HEK293 (cell line): Measurements from ENCODE around the gene GPS1.

ENCODE experiments used
- GLIS1 ChIP-seq: fragments of 450-650 bp; formaldehyde crosslinking; IDR thresholded peaks from 2 replicates; pipeline ENCODE4 v1.5.1; 2016; ENCODE audit warnings: missing biosample characterization, missing genetic modification characterization
- KLF16 ChIP-seq: fragments of 450-650 bp; formaldehyde crosslinking; IDR thresholded peaks from 2 replicates; pipeline ENCODE4 v1.5.1; 2017; ENCODE audit warnings: missing biosample characterization, missing genetic modification characterization
- MZF1 ChIP-seq: fragments of 450-650 bp; formaldehyde crosslinking; IDR thresholded peaks from 2 replicates; pipeline ENCODE4 v1.5.1; 2017; ENCODE audit warnings: missing biosample characterization, missing genetic modification characterization, borderline replicate concordance
- YY1 ChIP-seq: fragments of 450-650 bp; formaldehyde crosslinking; IDR thresholded peaks from 2 replicates; pipeline ENCODE4 v1.5.1; 2018; ENCODE audit warnings: missing biosample characterization, missing genetic modification characterization
- ZFP69B ChIP-seq: fragments of 450-650 bp; formaldehyde crosslinking; IDR thresholded peaks from 2 replicates; pipeline ENCODE4 v1.5.1; 2016; ENCODE audit warnings: missing biosample characterization, missing genetic modification characterization
- ZNF174 ChIP-seq: fragments of 450-650 bp; formaldehyde crosslinking; IDR thresholded peaks from 2 replicates; pipeline ENCODE4 v1.5.0; 2017; ENCODE audit warnings: missing biosample characterization, mild to moderate bottlenecking, missing genetic modification characterization
- ZNF184 ChIP-seq: fragments of 450-650 bp; IDR thresholded peaks from 2 replicates; pipeline ENCODE4 v1.5.1; 2018; ENCODE audit warnings: missing biosample characterization, mild to moderate bottlenecking, missing genetic modification characterization
- ZNF571 ChIP-seq: fragments of 450-650 bp; formaldehyde crosslinking; IDR thresholded peaks from 2 replicates; pipeline ENCODE4 v1.5.0; 2017; ENCODE audit warnings: missing biosample characterization, missing genetic modification characterization
- TF ChIP-seq, protein P1 (sequence below): fragments of 450-650 bp; formaldehyde crosslinking; IDR thresholded peaks from 2 replicates; pipeline ENCODE4 v1.5.1; 2016; ENCODE audit warnings: missing biosample characterization, missing genetic modification characterization
- TF ChIP-seq, protein P2 (sequence below): fragments of 450-650 bp; formaldehyde crosslinking; IDR thresholded peaks from 2 replicates; pipeline ENCODE4 v1.5.1; 2016; ENCODE audit warnings: missing biosample characterization, missing genetic modification characterization

DNA sequence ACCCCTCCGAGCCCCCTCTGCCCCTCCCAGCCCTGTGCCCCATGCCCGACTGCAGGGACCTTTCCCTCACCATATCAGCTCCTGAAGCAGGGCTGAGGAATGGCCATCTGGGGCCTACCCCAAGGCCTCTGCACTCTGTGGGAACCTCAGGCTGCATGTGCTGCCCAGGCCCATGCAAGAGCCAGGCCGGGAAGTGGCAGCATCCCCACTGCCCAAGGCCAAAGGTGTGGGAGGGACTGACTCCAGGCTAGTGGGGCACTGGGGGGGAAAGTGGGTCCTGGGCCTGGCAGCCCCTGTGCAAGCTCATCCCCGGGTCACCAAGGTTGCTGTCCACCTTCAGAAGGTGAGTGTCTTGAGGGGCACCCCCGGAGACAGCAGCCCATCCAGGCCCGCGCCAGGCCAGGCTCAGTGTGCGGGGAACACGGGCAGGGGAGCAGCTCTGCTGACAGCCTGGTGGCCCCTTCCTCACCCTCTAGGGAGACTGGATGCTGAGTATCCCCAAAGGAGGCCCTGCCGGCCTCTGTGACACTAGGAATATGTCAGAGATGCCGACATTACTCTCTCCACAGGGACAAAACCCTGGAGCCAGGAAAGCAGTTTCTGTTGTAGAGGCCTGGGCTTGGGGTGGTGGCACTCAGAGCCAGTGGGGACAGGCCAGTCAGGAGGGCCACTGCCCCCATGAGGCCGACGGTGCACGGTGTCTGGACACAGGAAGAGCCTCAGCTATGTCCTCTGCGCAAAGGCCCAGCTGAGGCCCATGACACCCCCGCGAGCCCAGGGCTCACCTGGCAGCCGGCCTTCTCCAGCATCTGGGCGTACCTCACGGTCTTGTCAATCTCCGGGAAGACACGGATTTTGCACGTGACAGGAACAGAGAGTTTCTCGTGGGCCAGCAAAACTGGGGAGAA is 10.6 kb downstream of the GPS1 start:
- TF ChIP-seq, protein P1, sequence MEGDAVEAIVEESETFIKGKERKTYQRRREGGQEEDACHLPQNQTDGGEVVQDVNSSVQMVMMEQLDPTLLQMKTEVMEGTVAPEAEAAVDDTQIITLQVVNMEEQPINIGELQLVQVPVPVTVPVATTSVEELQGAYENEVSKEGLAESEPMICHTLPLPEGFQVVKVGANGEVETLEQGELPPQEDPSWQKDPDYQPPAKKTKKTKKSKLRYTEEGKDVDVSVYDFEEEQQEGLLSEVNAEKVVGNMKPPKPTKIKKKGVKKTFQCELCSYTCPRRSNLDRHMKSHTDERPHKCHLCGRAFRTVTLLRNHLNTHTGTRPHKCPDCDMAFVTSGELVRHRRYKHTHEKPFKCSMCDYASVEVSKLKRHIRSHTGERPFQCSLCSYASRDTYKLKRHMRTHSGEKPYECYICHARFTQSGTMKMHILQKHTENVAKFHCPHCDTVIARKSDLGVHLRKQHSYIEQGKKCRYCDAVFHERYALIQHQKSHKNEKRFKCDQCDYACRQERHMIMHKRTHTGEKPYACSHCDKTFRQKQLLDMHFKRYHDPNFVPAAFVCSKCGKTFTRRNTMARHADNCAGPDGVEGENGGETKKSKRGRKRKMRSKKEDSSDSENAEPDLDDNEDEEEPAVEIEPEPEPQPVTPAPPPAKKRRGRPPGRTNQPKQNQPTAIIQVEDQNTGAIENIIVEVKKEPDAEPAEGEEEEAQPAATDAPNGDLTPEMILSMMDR (tag by site-specific recombination): no peak
- TF ChIP-seq, protein P2, sequence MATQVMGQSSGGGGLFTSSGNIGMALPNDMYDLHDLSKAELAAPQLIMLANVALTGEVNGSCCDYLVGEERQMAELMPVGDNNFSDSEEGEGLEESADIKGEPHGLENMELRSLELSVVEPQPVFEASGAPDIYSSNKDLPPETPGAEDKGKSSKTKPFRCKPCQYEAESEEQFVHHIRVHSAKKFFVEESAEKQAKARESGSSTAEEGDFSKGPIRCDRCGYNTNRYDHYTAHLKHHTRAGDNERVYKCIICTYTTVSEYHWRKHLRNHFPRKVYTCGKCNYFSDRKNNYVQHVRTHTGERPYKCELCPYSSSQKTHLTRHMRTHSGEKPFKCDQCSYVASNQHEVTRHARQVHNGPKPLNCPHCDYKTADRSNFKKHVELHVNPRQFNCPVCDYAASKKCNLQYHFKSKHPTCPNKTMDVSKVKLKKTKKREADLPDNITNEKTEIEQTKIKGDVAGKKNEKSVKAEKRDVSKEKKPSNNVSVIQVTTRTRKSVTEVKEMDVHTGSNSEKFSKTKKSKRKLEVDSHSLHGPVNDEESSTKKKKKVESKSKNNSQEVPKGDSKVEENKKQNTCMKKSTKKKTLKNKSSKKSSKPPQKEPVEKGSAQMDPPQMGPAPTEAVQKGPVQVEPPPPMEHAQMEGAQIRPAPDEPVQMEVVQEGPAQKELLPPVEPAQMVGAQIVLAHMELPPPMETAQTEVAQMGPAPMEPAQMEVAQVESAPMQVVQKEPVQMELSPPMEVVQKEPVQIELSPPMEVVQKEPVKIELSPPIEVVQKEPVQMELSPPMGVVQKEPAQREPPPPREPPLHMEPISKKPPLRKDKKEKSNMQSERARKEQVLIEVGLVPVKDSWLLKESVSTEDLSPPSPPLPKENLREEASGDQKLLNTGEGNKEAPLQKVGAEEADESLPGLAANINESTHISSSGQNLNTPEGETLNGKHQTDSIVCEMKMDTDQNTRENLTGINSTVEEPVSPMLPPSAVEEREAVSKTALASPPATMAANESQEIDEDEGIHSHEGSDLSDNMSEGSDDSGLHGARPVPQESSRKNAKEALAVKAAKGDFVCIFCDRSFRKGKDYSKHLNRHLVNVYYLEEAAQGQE: no peak
- TF ChIP-seq KLF16 (tag by site-specific recombination) (no peak), ZNF571 (tag by site-specific recombination) (no peak), ZNF174 (no peak), GLIS1 (tag by site-specific recombination) (no peak), ZNF184 (tag by site-specific recombination) (no peak), MZF1 (tag by site-specific recombination) (no peak), ZFP69B (tag by site-specific recombination) (no peak), YY1 (no peak)
